Activated T-cell treated with anti-CD3 and anti-CD28 coated beads for 24 hours (primary cell): ENCODE measurements around the gene PTPRN2.
"Not testable (repeated sequence)": the region's sequence is repeated elsewhere in the genome, so short reads cannot be mapped to it uniquely, and the experiment has no call there.

Experiments
- DNase-seq: peaks from one replicate; pipeline ENCODE4 v3.0.0-alpha.2; 2020; ENCODE audit warnings: low read depth

The PTPRN2 gene

DNA sequence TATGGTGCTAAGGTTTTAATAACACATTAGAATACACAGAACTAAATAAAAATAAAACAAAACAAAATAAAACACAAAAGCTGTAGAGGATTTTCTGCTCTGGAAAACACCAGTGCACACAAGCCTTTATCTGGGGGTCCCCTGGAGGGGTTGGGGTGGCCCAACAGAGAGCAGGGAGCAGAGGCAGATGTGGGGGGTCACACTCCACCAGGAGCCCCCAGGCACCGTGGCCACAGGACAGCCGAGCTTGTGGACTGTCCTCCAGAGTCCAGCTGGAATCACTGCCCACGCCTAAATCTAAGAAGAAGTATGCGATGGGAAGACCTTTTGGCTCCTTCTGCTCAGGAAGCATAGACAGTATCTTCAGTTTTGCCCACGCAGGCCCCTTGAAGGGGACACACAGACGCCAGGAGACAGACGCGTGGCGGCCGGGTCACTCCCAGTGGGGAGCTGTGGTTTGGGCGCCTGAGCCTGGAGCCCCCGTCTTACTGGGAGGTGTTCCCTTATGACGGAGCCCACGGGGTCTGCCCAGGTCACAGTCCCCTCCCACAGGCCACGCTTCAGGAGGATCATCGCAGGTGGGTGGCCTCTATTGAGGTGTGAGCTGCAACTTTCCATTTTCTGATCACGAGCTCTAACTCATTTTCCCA, 595.0 kb downstream of the PTPRN2 start:
- DNase-seq = no peak

- no peak for DNase-seq
Observed at GRCh38 chr7:157991761-157992160, 595.9 kb downstream of the PTPRN2 start.

- no peak for DNase-seq
Observed at GRCh38 chr7:157991351-157991750, 596.3 kb downstream of the PTPRN2 start.

GRCh38 chr7:157990881-157991250, 596.8 kb downstream of the PTPRN2 start:
- no peak for DNase-seq

GRCh38 chr7:157990226-157990880, 597.3 kb downstream of the PTPRN2 start:
- no peak for DNase-seq

GRCh38 chr7:157989589-157989988, 598.0 kb downstream of the PTPRN2 start:
- DNase-seq = no peak

GRCh38 chr7:157987906-157988305, 599.7 kb downstream of the PTPRN2 start:
- no peak for DNase-seq

GRCh38 chr7:157986051-157986450, 601.6 kb downstream of the PTPRN2 start:
- DNase-seq = no peak

GRCh38 chr7:157985636-157986035, 602.0 kb downstream of the PTPRN2 start:
- DNase-seq = no peak

DNA sequence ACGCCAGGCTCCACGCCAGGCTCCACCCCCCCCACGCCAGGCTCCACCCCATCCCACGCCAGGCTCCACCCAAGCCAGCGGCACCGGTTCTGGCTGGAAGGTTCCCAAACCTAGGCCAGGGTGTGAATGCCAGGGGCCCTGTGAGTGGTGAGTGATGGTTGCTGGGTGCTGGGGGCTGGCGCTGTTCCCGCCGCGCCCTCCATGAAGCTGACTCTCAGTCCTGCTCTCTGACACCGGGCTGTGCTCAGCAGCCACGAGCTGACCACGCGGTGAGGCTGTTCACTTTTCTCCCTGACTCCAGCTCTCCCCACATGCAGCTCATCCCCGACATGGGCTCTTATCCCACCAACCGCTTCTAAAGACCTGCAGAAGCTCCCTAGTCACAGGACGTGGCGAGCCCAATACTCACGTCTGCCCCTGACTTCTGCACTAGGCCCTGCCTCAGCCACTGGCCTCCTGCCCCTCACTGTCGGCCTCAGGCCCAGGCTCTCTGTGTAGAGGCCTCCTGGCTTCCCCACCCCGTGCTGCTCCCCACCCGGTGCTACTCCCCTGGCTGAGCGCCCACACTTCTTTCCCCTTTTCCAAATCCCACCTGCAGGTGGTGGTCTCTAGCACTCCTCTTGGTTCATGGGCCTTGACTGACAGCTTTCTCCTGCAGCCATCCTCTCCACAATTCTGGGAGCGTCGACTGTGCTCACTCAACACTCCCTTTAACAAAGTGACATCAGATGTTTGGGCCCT, 603.0 kb downstream of the PTPRN2 start:
- DNase-seq = no peak

DNA sequence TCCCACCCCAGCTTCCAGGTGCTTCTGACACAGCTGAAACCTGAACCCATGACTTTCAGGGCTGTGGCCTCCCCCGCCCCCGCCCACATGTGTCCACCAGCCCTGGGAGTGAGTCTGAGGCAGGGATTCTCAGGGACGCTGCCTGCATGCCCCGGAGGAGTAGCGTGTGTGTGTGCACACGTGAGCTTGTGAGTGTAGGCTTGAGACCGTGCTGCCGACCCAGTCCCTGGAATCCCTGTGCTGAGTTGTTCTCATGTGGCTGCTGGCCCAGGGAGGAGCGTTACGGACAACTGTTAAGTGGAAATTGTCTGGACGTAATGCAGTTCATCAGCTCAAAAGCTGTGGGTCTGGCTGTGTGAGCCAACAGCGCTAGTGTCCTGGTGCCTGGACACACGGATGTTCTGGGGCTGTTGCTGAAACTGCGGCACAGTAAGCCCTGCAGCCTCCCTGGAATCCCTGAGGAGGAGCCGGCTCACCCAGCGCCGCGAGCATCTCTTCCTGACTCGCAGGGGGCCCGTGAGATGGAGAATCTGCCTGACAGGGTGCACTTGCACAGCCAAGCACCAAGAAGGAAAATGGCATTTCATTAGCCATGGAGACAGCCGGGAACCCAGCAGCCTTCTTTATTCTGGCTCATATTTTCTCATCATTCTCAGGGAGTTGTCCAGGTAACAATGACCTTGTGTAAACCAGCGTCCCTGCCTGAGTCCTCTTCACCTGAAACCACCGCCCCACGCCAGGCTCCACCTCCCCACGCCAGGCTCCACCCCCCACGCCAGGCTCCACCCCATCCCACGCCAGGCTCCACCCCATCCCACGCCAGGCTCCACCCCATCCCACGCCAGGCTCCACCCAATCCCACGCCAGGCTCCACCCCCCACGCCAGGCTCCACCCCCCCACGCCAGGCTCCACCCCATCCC, 603.9 kb downstream of the PTPRN2 start:
- no peak for DNase-seq

DNA sequence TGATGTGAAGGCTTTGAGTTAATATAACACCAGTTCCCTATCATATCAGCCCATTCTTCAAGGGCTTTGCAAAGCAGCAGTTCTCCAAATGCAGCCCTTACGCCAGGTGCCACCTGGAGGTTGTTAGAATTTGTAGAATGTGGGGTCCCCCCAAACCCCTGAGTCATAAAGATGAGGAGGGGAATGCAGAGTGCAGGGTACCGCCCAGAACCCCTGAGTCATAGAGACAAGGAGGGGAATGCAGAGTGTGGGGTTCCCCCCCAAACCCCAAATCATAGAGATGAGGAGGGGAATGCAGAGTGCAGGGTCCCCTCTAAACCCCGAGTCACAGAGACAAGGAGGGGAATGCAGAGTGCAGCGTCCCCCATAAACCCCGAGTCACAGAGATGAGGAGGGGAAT, 605.8 kb downstream of the PTPRN2 start:
- DNase-seq = no peak

DNA sequence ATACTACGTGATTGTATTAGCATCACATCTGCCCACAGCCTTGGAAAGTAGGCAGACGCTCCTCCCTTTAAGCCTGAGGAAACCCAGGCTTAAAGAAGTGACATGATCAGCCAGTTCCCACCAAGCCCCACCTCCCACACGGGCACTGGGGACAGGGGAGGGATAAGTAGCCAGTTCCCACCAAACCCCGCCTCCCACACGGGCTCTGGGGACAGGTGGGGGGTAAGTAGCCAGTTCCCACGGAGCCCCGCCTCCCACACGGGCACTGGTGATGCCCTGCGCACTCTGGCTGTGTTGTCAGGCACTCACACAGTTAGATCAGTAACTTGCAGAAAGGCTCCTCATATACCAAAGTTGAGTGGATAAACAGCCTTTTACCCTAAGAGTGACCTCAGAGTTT, 606.8 kb downstream of the PTPRN2 start:
- no peak for DNase-seq

GRCh38 chr7:157980341-157980731, 607.3 kb downstream of the PTPRN2 start:
- not testable (repeated sequence) for DNase-seq

GRCh38 chr7:157979636-157980340, 607.8 kb downstream of the PTPRN2 start:
- no peak for DNase-seq

- DNase-seq = no peak
Observed at GRCh38 chr7:157978766-157979165, 608.9 kb downstream of the PTPRN2 start.

GRCh38 chr7:157977717-157978496, 609.7 kb downstream of the PTPRN2 start:
- no peak for DNase-seq

DNA sequence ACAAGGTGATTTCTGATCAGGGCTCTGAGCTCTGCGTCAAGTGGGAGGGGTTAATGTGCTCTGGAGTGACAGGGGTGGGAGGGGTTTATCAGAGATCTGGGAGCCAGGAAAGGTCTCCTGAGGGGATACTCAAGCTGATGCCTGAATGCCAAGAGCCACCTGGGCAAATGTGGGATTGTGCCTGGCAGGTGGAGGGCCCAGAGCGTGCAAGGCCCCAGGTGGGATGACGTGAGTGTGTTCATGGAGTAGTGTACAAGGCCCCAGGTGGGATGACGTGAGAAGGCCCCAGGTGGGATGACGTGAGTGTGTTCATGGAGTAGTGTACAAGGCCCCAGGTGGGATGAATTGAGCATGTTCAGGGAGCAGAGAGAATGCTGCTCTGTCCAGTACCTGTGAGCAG, 610.3 kb downstream of the PTPRN2 start:
- no peak for DNase-seq

GRCh38 chr7:157976406-157976805, 611.2 kb downstream of the PTPRN2 start:
- DNase-seq = no peak

DNA sequence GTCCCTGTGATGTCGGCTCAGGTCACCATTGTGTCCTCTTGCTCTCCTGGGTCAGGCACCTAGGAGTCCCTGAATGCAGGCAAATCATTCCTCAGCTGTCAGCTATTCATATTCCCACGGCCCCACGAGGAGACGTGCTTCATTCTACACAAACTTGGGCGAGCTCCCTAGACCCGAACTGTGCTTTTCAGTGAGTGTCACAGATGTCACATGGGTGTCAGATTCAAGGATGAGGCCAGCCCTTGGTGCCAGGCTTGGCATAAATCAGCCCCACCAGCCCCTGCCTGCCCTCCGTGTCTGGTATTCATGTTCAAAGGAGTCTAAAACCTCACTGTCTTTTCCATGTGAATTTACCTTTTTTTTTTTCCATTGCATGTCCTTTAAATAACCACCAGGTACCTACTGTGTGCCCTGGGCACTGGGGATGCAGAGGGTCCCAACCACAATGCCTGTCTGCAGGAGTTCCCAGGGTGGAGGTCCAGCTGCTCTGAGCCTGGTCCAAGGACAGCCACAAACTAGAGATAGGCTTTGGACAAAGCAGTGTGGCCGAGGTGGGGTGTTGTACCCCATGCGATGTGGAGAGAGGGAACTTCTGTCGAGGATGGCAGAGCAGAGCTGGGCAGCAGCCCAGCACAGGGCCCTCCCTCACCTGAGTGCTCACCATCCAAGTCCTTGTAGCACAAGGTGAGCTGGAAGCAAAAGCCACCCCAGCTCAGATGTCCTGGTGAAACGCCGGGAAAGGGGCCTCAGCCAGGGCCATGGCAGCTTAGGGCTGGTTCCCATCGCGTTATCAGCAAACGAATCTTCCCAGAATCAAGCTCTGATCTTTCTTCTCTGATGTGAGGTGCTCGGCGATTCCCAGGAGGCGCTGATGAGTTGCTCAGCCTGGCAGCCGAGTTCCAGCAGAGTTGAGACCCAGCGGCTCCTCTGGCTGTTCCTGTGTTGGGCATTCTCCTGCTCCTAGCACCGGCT, 611.9 kb downstream of the PTPRN2 start:
- DNase-seq = no peak
